Progenitor cell of endocrine pancreas (in vitro differentiated cells): Measurements from ENCODE around the gene DYSF. TPM values are rescaled to one million over a fixed set of nuclear protein-coding genes. Genes with fewer than 3 reads are reported as not detected.

Source experiments
- DNase-seq: peaks from one replicate; pipeline ENCODE4 v3.0.0; 2021; ENCODE audit warnings: low spot score; ENCODE audit not compliant: unreplicated experiment
- H3K27ac Mint-ChIP-seq: 2 replicates; pipeline ENCODE4 v1.8.0; 2021; ENCODE audit warnings: mild to moderate bottlenecking, moderate library complexity, mixed read lengths
- H3K27me3 Mint-ChIP-seq: 2 replicates; pipeline ENCODE4 v1.8.0; 2021; ENCODE audit warnings: mixed read lengths
- H3K36me3 Mint-ChIP-seq: 2 replicates; pipeline ENCODE4 v1.8.0; 2022; ENCODE audit warnings: mixed read lengths; ENCODE audit not compliant: insufficient read depth
- H3K4me1 Mint-ChIP-seq: 2 replicates; pipeline ENCODE4 v1.8.0; 2021; ENCODE audit warnings: low read depth, mixed read lengths
- H3K4me3 Mint-ChIP-seq: 2 replicates; pipeline ENCODE4 v1.8.0; 2021; ENCODE audit warnings: low read depth, mild to moderate bottlenecking, moderate library complexity, mixed read lengths
- H3K9me3 Mint-ChIP-seq: 2 replicates; pipeline ENCODE4 v1.8.0; 2021; ENCODE audit warnings: low read depth, mixed read lengths
- CTCF ChIP-seq: fragments of 200-600 bp; sonication (generic); IDR thresholded peaks from one replicate; pipeline ENCODE4 v1.5.0; 2021; ENCODE audit warnings: antibody characterized with exemption, mild to moderate bottlenecking; ENCODE audit not compliant: unreplicated experiment
- total RNA-seq: library from RNA; stranded (reverse); gene quantifications from 2 replicates; pipeline ENCODE4 v1.2.1, GENCODE V29; 2021

DYSF gene
- total RNA-seq, 1 donor from 2014 or later: 1.4 TPM

GRCh38 chr2:71578767-71579342, 125.5 kb downstream of the DYSF start:
- Mint-ChIP-seq H3K4me3 (no peak overlapping the region), H3K36me3 (no peaks in the 10 kb centered on the region), H3K4me1 (no peaks in the 10 kb centered on the region), H3K27ac (no peak overlapping the region), H3K27me3 (no peaks in the 10 kb centered on the region), H3K9me3 (no peaks in the 10 kb centered on the region)
- TF ChIP-seq CTCF: no peak
- DNase-seq: no peak

- no peak for TF ChIP-seq CTCF
- no peaks in the 10 kb centered on the region for H3K36me3 Mint-ChIP-seq
- H3K4me3 Mint-ChIP-seq: no peak overlapping the region
- no peaks in the 10 kb centered on the region for H3K27me3 Mint-ChIP-seq
- H3K27ac Mint-ChIP-seq: no peak overlapping the region
- H3K9me3 Mint-ChIP-seq: no peaks in the 10 kb centered on the region
- no peak for DNase-seq
- no peaks in the 10 kb centered on the region for H3K4me1 Mint-ChIP-seq
These were observed 127.7 kb downstream of the DYSF start for GRCh38 chr2:71581026-71581425.

GRCh38 chr2:71583876-71584275, 130.5 kb downstream of the DYSF start:
- no peak overlapping the region for H3K27ac Mint-ChIP-seq

GRCh38 chr2:71586471-71586870, 133.1 kb downstream of the DYSF start:
- H3K27ac Mint-ChIP-seq: no peak overlapping the region
- no peaks in the 10 kb centered on the region for H3K36me3 Mint-ChIP-seq
- DNase-seq: no peak
- no peak for TF ChIP-seq CTCF
- H3K9me3 Mint-ChIP-seq: no peaks in the 10 kb centered on the region
- peaks cover 9% of the 10 kb centered on the region for H3K27me3 Mint-ChIP-seq
- peaks cover 8% of the 10 kb centered on the region for H3K4me1 Mint-ChIP-seq
- no peak overlapping the region for H3K4me3 Mint-ChIP-seq

More at GRCh38 chr2:71583876-71584275, 130.5 kb downstream of the DYSF start:
- Mint-ChIP-seq H3K36me3 (no peaks in the 10 kb centered on the region), H3K9me3 (no peaks in the 10 kb centered on the region), H3K4me3 (no peak overlapping the region), H3K27me3 (peaks cover 3% of the 10 kb centered on the region), H3K4me1 (peaks cover 1% of the 10 kb centered on the region)
- DNase-seq: no peak
- no peak for TF ChIP-seq CTCF

- Mint-ChIP-seq H3K27ac (no peak overlapping the region), H3K36me3 (no peaks in the 10 kb centered on the region), H3K9me3 (no peaks in the 10 kb centered on the region), H3K27me3 (peaks cover 9% of the 10 kb centered on the region), H3K4me1 (peaks cover 8% of the 10 kb centered on the region), H3K4me3 (no peak overlapping the region)
- no peak for DNase-seq
- no peak for TF ChIP-seq CTCF
These were observed 134.2 kb downstream of the DYSF start for GRCh38 chr2:71587509-71588073.
